Hematopoietic multipotent progenitor cell treated with erythropoietin and hydrocortisone succinate and interleukin-3 and kit ligand, for 4 days (in vitro differentiated cells): ENCODE data around the gene PPBP.

Source experiments
- DNase-seq: peaks from one replicate; pipeline ENCODE4 v3.0.0-alpha.2; 2015

The PPBP gene

DNA sequence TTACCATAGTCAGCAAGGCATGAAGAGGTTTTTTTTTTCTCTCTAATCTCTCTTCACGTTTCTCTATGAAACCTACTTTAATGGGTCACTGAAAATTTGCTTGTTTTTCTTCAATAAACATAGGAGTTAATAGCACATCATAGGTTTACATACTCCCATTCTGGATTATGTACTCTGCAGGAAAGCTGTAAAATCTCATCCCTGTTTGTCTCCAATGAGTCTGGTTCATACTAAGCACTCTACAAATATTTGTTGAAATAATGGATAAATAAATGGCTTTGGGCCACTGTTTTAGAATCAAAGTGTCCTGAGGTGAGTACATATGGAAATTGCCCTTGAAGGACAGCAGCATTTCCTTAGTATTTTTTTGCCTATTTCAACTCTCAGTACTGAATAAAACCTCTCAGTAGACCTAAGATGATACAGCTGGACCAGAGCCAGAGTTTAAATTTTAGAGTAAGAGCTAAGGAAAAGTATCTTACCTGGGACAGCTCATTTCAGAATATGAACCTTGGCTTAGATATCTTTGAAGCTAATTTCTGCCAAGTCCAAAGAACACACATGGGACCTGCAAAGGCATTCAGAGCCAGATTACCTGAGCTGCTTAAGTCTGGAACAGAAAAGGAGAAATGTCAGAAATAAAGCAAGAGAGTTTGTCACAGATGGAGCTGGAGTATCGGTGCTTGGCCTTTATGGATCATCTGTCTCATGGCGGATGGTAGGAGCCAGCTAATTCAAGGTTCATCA lies 40.6 kb downstream of the PPBP start:
- DNase-seq: no peak

DNA sequence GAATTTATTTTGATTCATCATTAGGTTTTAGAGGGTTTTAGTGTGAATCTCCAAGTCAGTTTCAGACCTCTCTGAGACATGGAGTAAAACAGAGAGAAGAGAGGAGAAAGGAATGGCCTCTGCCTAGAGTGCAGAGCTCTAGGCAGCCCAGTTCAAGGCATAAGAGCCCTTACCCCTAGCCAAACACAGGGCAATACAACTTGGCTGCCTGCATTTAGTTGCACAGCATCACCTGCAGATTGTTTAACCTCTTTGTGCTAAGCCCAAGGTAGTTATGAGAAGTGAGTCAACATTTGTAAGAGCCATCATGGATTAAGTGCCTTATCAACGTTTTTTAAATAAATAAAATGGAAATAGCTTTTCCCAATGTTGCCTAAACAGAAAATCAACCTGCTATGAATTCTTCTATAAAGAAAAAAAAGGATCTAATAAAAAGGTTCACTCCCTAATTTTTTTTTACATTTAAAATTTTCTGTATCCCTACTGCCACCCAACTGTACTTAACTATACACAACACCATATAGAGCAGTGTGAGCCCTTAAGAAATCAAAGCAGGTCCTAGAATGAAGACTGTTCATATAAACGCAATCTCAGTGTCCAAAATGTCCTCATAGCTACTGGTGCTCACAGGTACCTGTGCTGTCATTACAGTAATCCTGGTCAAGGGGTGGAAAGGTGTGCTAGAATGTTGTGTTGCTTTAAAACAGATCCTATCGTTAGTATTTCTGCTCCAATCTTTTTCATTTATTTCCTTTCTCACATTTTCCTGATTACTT lies 42.1 kb downstream of the PPBP start:
- DNase-seq: no peak

DNA sequence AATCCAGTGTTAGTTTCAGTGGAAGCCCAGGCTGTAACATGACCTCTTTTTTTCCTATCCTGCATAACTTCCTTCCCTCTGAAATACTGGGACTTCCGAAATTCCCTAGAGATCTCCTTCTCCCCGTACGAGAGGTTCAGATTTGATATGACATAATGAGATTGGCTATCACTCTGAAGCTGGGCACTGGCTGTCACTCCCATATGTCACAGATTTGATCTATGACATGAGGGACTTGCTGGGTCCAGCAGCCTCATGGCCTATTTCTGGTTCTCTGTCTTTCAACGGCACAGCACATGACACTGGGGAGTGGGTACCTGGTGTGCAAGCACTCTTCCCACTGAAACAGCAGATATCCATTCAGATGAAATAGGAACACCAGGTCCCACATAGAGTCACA lies 42.9 kb downstream of the PPBP start:
- no peak for DNase-seq

DNA sequence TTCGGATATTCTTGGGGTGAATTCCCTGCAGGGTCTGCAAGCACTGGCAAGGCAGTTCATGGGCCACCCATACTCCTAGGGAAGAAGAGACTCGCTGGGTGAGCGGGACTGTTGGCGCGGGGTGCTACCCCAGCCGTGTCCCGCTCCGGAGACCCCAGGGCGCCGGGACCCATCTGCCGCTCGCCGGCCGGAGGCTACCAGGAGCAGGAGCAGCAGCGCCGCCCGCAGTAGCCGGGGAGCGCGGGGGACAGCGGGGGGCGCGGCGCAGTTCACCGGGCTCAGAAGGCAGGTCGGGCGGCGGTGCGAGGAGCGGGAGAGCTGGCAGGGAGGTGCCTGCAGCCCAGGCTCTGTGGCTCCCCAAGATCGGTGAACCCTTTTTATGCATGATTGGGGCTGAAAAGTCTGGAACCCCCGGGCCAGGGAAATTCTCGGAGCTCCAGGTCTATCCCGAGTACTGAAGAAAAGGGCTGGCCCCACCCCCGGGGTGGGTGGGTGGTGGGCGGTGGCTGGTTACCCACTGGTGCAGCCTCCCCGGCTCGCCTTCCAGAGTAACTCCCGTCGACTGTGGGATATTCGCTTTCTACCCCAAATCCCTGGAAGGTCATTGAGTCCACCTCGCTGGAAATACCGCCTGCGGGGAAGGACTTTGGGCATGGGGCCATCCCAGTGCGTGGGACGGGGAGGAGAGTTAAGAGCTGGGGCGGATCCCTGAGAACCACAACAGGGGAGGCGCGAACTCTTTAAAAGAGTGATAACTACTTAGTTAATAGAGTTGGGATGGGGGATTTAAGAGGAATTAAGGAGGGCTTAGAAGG lies 43.7 kb downstream of the PPBP start:
- peak; percentile 42 for DNase-seq

DNA sequence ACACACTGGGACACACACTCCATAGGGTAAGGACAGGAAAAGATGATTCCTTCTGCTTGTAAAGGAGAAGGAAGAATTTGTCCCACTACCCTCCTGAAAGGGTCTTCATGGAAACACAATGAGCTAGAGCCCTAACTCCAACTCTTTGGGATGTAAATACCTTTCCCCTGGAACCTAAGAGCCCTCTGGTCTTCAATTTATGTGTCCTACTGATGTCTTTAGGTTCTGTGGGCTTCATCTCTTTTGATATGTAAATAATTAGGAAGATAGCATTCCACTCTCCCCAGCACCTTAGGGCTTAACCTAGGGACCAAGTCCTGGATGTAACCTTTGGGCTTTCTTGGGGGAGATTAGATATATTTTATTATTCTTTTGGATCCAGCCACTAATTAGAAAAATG lies 44.4 kb downstream of the PPBP start:
- no peak for DNase-seq

DNA sequence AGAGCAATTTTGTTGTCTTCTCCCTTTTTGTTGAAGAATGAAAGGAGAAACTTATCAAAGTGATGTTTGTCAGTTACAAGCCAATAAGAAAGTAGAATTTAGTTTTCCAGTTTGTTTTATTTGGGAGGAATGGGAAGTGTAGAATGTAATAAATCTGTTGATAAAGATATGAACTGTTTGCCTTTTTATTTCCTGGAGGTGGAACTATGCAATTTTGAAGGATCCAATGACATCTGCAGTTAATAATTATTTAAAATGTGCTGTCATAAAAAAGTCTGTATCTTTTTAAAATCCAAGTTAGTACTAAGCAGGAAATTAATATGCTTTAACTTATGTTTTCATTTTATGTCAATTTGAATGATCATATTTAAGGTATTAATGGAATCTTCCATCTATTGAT lies 51.0 kb downstream of the PPBP start:
- DNase-seq: no peak
